Calu3 (cell line): Measurements from ENCODE around the gene PRDM12. TPM values are rescaled to one million over a fixed set of nuclear protein-coding genes. Genes with fewer than 3 reads are reported as not detected.

ENCODE experiments used
- BruUV-seq: library from RNA; stranded (reverse); fragments of 400-500 nt; replicated peaks from 2 replicates; lab custom pipeline; 2021; lab: Mats Ljungman, UMichigan
- CTCF ChIA-PET: fragments of 300-600 bp; sonication (Branson Sonifier 250); formaldehyde crosslinking; loops from one replicate; lab custom pipeline; 2022; ENCODE audit warnings: antibody characterized with exemption; lab: Charles Lee
- DNase-seq: peaks from one replicate; pipeline ENCODE4 v3.0.0; 2022
- H3K27ac Mint-ChIP-seq: one replicate; pipeline ENCODE4 v1.8.0; 2022; ENCODE audit warnings: mixed read lengths; ENCODE audit not compliant: unreplicated experiment
- H3K27me3 Mint-ChIP-seq: one replicate; pipeline ENCODE4 v1.8.0; 2022; ENCODE audit warnings: mixed read lengths; ENCODE audit not compliant: unreplicated experiment
- H3K36me3 Mint-ChIP-seq: one replicate; pipeline ENCODE4 v1.8.0; 2022; ENCODE audit warnings: mild to moderate bottlenecking, moderate library complexity, mixed read lengths; ENCODE audit not compliant: insufficient read depth, unreplicated experiment
- H3K4me1 Mint-ChIP-seq: one replicate; pipeline ENCODE4 v1.8.0; 2022; ENCODE audit warnings: mild to moderate bottlenecking, low read depth, mixed read lengths; ENCODE audit not compliant: unreplicated experiment
- H3K4me3 Mint-ChIP-seq: one replicate; pipeline ENCODE4 v1.8.0; 2022; ENCODE audit warnings: mild to moderate bottlenecking, low read depth, moderate library complexity, mixed read lengths; ENCODE audit not compliant: unreplicated experiment
- H3K9me3 Mint-ChIP-seq: one replicate; pipeline ENCODE4 v1.8.0; 2022; ENCODE audit warnings: low read depth, mixed read lengths; ENCODE audit not compliant: unreplicated experiment
- intact Hi-C: fragments of 100-400 bp; cut with micrococcal nuclease; formaldehyde crosslinking; loops from one replicate; pipeline ENCODE4 v1.10.0; 2022; ENCODE audit not compliant: unreplicated experiment
- total RNA-seq: library from RNA; stranded (reverse); gene quantifications from 2 replicates; pipeline ENCODE4 v1.2.3, GENCODE V29; 2022
- TF ChIP-seq, protein P1 (sequence below): fragments of 200-600 bp; IDR thresholded peaks from one replicate; pipeline ENCODE4 v1.8.0; 2022; ENCODE audit warnings: antibody characterized with exemption; ENCODE audit not compliant: unreplicated experiment

PRDM12 gene
- total RNA-seq, 1 experiment from 2014 or later = not detected

DNA sequence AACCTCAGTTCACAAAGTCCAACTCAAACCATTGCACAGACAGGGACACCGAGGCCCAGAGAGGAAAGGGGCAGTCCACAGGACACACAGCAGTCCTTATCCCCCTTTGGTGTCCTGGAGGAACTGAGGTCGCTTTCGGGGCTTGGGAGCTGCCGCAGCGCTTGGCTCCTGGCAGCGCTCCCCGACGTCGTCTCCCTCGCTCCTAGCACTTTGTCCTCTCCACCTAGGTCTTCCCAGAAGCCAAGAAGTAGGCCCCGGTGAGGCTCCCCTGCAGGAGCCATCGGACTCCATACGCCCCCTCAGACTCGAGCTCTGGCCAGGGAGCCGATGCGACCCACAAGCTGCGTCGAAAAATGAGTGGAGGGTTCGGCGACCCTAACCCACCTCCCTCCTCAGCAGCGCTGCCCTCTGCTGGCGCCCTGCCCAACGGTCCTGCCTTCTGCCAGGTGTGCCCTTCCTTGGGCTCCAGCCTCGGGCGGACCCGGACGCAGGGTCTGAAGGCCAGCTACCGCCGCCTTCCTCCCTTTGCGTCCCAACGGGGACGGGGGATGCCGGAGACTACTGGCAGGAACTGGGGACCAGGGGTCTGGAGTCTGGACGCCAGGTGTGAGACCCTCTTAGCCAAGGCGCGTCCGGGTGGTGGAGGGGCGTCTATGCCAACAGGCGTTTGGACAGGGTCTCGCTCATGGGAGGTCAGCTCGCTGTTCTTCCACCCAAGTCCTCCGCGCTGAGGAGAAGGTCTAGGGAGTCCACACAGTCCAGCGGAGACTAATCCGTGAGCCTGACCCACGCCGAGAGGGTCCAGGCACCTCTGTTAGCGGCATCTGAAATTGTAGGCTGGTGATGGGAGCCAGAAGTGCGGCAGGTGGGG is 2.1 kb upstream of the PRDM12 start:
- no TSS peak for BruUV-seq
- H3K36me3 Mint-ChIP-seq = peaks cover 5% of the 10 kb centered on the region
- H3K27me3 Mint-ChIP-seq = peaks cover 79% of the 10 kb centered on the region
- no peak for DNase-seq
- H3K27ac Mint-ChIP-seq = no peak overlapping the region
- intact Hi-C loops = no loop called here
- H3K9me3 Mint-ChIP-seq = no peaks in the 10 kb centered on the region
- TF ChIP-seq, protein P1, sequence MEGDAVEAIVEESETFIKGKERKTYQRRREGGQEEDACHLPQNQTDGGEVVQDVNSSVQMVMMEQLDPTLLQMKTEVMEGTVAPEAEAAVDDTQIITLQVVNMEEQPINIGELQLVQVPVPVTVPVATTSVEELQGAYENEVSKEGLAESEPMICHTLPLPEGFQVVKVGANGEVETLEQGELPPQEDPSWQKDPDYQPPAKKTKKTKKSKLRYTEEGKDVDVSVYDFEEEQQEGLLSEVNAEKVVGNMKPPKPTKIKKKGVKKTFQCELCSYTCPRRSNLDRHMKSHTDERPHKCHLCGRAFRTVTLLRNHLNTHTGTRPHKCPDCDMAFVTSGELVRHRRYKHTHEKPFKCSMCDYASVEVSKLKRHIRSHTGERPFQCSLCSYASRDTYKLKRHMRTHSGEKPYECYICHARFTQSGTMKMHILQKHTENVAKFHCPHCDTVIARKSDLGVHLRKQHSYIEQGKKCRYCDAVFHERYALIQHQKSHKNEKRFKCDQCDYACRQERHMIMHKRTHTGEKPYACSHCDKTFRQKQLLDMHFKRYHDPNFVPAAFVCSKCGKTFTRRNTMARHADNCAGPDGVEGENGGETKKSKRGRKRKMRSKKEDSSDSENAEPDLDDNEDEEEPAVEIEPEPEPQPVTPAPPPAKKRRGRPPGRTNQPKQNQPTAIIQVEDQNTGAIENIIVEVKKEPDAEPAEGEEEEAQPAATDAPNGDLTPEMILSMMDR = no peak
- H3K4me3 Mint-ChIP-seq = no peak overlapping the region
- CTCF ChIA-PET = interaction anchor here (0.5 kb wide), 1 partner anchor 96 kb away, joined by 3 read pairs; no protein-coding TSS in a partner anchor
- no peaks in the 10 kb centered on the region for H3K4me1 Mint-ChIP-seq

GRCh38 chr9:130662970-130663257 is 1.5 kb upstream of the PRDM12 start:
- CTCF ChIA-PET = no interaction called here
- Mint-ChIP-seq H3K36me3 (peaks cover 5% of the 10 kb centered on the region), H3K27me3 (peaks cover 79% of the 10 kb centered on the region), H3K27ac (no peak overlapping the region), H3K9me3 (no peaks in the 10 kb centered on the region), H3K4me1 (no peaks in the 10 kb centered on the region), H3K4me3 (no peak overlapping the region)
- no TSS peak for BruUV-seq
- no peak for DNase-seq
- TF ChIP-seq, protein P1 = no peak
- intact Hi-C loops = no loop called here

GRCh38 chr9:130663258-130663976 is 977 bp upstream of the PRDM12 start:
- CTCF ChIA-PET = no interaction called here

GRCh38 chr9:130663977-130664250 is 480 bp upstream of the PRDM12 start:
- intact Hi-C loops = no loop called here
- H3K36me3 Mint-ChIP-seq = peaks cover 5% of the 10 kb centered on the region

More at GRCh38 chr9:130663258-130663976, 977 bp upstream of the PRDM12 start:
- Mint-ChIP-seq H3K9me3 (no peaks in the 10 kb centered on the region), H3K4me1 (no peaks in the 10 kb centered on the region), H3K27ac (no peak overlapping the region), H3K4me3 (peak overlapping the region; percentile 7), H3K36me3 (peaks cover 5% of the 10 kb centered on the region), H3K27me3 (peaks cover 79% of the 10 kb centered on the region)
- TF ChIP-seq, protein P1 = no peak
- no peak for DNase-seq
- intact Hi-C loops = no loop called here
- BruUV-seq = no TSS peak

More at GRCh38 chr9:130663977-130664250, 480 bp upstream of the PRDM12 start:
- Mint-ChIP-seq H3K27me3 (peaks cover 78% of the 10 kb centered on the region), H3K9me3 (no peaks in the 10 kb centered on the region), H3K4me1 (no peaks in the 10 kb centered on the region), H3K4me3 (peak overlapping the region; percentile 7), H3K27ac (no peak overlapping the region)
- CTCF ChIA-PET = no interaction called here
- TF ChIP-seq, protein P1 = no peak
- no peak for DNase-seq
- no TSS peak for BruUV-seq
